ENCODE results near the gene DVL2. TPM values are rescaled to one million over a fixed set of nuclear protein-coding genes. Genes with fewer than 3 reads are reported as not detected.
A peak's percentile ranks its signal among the peaks of the same experiment; 100 is the strongest.

DVL2 gene
- total RNA-seq, 1 experiment from 2014 or later: 67.3 TPM

- DNase-seq (ENCODE audit: low spot score) (no peak), ATAC-seq (no peak)
- no peak overlapping the region for H3K27ac Mint-ChIP-seq
- TF ChIP-seq ZNF425 (CRISPR knock-in tag; conservative IDR thresholded peaks at IDR 0.05) (no peak), ZNF671 (CRISPR knock-in tag; IDR thresholded peaks at IDR 0.05) (no peak), CTCF (IDR thresholded peaks at IDR 0.05) (no peak), HMGA2 (CRISPR knock-in tag; IDR thresholded peaks at IDR 0.05) (no peak), CBFB (CRISPR knock-in tag; IDR thresholded peaks at IDR 0.05; ENCODE audit: low read depth) (no peak), ZNF423 (CRISPR knock-in tag; IDR thresholded peaks at IDR 0.05) (no peak), ZNF281 (CRISPR knock-in tag; IDR thresholded peaks at IDR 0.05) (no peak), MAX (CRISPR knock-in tag; IDR thresholded peaks at IDR 0.05) (no peak), IRF2 (CRISPR knock-in tag; IDR thresholded peaks at IDR 0.05; ENCODE audit: borderline replicate concordance, low read depth) (no peak), FOXK1 (CRISPR knock-in tag; IDR thresholded peaks at IDR 0.05) (no peak), ZNF416 (CRISPR knock-in tag; IDR thresholded peaks at IDR 0.05) (no peak), STAT6 (CRISPR knock-in tag; conservative IDR thresholded peaks at IDR 0.05; ENCODE audit: low read depth) (no peak), MYBL2 (CRISPR knock-in tag; IDR thresholded peaks at IDR 0.05) (no peak), NR1H2 (CRISPR knock-in tag; IDR thresholded peaks at IDR 0.05) (no peak), USF1 (CRISPR knock-in tag; IDR thresholded peaks at IDR 0.05) (no peak), ZNF512 (CRISPR knock-in tag; IDR thresholded peaks at IDR 0.05; ENCODE audit: borderline replicate concordance) (no peak), PRRX2 (CRISPR knock-in tag; IDR thresholded peaks at IDR 0.05) (no peak)
- peaks cover 20% of the 10 kb centered on the region for H3K4me1 Mint-ChIP-seq
- POLR2A ChIA-PET: interaction anchor here (1.1 to 1.7 kb wide), 3 partner anchors 11 to 65 kb away, joined by 3 to 4 read pairs (median 3); no protein-coding TSS in a partner anchor
- peaks cover 21% of the 10 kb centered on the region for H3K27me3 Mint-ChIP-seq (ENCODE audit: low read depth)
- no peaks in the 10 kb centered on the region for H3K9me3 Mint-ChIP-seq
- H3K4me3 Mint-ChIP-seq: peak overlapping the region; percentile 82
- CTCF ChIA-PET: interaction anchor here (0.6 to 7.0 kb wide), 8 partner anchors 14 to 237 kb away, joined by 3 to 119 read pairs (median 8); partner anchors contain the start of genes GABARAP and TMEM95
- H3K36me3 Mint-ChIP-seq: no peaks in the 10 kb centered on the region
These were observed 48.5 kb upstream of the DVL2 start for GRCh38 chr17:7282752-7283321.
